BJ (cell line): ENCODE measurements around the gene ATP8B4. TPM values are rescaled to one million over a fixed set of nuclear protein-coding genes. Genes with fewer than 3 reads are reported as not detected.

Source experiments
- CTCF ChIA-PET: fragments of 350-600 bp; formaldehyde crosslinking; extraction: SDS; loops from one replicate; lab custom pipeline; 2021; ENCODE audit warnings: antibody characterized with exemption, inconsistent platforms; lab: Yijun Ruan, JAX
- POLR2A ChIA-PET: fragments of 300-600 bp; sonication (Branson Sonifier 250); formaldehyde crosslinking; extraction: SDS; loops from one replicate; lab custom pipeline; 2021; ENCODE audit warnings: antibody characterized with exemption; lab: Charles Lee
- DNase-seq: peaks from one replicate; pipeline ENCODE4 v3.0.0-alpha.2; 2011; ENCODE audit warnings: low read depth
- H3K27me3 ChIP-seq: 2 replicates; pipeline ENCODE4 v1.6.0; 2011; ENCODE audit warnings: low read length; ENCODE audit not compliant: control insufficient read depth, insufficient read depth
- H3K36me3 ChIP-seq: 2 replicates; pipeline ENCODE4 v1.5.1; 2011; ENCODE audit warnings: low read length; ENCODE audit not compliant: control insufficient read depth, insufficient read depth
- H3K4me3 ChIP-seq: 2 replicates; pipeline ENCODE4 v1.5.1; 2011; ENCODE audit warnings: low read depth, mild to moderate bottlenecking, control low read depth, low read length
- polyA plus RNA-seq: library from polyadenylated mRNA; depleted of rRNA; stranded (reverse); fragments of >200 nt; gene quantifications from 2 replicates; pipeline ENCODE4 v1.2.3, GENCODE V29; 2011
- TF ChIP-seq, protein P1 (sequence below): IDR thresholded peaks from 2 replicates; pipeline ENCODE4 v1.5.1; 2011; ENCODE audit warnings: low read depth, mild to moderate bottlenecking, control low read depth, inconsistent platforms, low read length, moderate library complexity; ENCODE audit not compliant: insufficient read depth

ATP8B4 gene
- polyA plus RNA-seq, 1 experiment = 0.23 TPM

DNA sequence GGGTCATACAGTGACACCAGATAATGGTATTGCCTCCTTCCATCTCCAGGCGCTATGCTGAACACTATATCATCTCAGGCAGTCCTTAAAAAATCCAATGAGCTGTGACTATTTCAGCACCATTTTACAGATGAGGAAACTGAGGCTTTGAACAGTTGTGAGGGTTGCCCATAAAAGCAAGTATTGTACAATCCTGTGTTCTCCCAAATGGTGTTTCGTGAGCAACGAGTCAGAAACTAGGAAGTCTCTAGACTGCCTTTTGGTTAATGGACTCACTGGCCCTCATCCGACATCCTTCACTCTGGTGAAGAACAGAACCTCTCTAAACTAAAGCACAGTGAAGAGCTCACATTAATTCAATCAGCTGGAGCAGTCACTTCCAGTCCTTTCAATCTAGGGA, 61.8 kb downstream of the ATP8B4 start:
- ChIA-PET POLR2A (interaction anchor here (0.5 kb wide), 1 partner anchor 845 kb away, joined by 3 read pairs; no protein-coding TSS in a partner anchor), CTCF (interaction anchor here (0.7 to 0.8 kb wide), 3 partner anchors 65 to 674 kb away, joined by 3 to 4 read pairs (median 3); no protein-coding TSS in a partner anchor)

DNA sequence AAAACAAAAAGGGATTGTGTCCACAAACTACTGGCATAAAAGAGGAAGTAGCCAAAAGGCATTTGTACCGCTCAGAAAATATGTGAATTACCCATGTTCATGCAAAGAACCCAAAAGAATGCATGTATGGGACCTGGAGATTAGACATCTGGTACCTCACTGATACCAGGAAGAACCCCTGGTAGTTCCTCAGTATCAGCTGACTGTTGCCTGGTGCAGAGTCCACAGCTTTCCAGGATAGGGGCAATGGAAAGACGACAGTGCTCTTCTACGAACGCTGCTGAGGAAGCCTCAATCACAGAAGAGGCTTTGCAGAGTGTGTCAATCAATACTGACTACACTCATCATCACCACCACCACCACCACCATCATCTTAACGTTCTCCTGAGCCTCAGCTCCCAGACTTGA, 63.3 kb downstream of the ATP8B4 start:
- Histone ChIP-seq H3K4me3 (no peak overlapping the region), H3K36me3 (no peaks in the 10 kb centered on the region), H3K27me3 (no peaks in the 10 kb centered on the region)
- ChIA-PET CTCF (interaction anchor here (0.6 to 1.5 kb wide), 4 partner anchors 153 to 634 kb away, joined by 3 to 5 read pairs (median 4); no protein-coding TSS in a partner anchor), POLR2A (interaction anchor here (0.5 kb wide), 1 partner anchor 96 kb away, joined by 3 read pairs; no protein-coding TSS in a partner anchor)
- DNase-seq = no peak
- TF ChIP-seq, protein P1, sequence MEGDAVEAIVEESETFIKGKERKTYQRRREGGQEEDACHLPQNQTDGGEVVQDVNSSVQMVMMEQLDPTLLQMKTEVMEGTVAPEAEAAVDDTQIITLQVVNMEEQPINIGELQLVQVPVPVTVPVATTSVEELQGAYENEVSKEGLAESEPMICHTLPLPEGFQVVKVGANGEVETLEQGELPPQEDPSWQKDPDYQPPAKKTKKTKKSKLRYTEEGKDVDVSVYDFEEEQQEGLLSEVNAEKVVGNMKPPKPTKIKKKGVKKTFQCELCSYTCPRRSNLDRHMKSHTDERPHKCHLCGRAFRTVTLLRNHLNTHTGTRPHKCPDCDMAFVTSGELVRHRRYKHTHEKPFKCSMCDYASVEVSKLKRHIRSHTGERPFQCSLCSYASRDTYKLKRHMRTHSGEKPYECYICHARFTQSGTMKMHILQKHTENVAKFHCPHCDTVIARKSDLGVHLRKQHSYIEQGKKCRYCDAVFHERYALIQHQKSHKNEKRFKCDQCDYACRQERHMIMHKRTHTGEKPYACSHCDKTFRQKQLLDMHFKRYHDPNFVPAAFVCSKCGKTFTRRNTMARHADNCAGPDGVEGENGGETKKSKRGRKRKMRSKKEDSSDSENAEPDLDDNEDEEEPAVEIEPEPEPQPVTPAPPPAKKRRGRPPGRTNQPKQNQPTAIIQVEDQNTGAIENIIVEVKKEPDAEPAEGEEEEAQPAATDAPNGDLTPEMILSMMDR = no peak

More for the DNA sequence above, 61.8 kb downstream of the ATP8B4 start:
- Histone ChIP-seq H3K27me3 (no peaks in the 10 kb centered on the region), H3K36me3 (no peaks in the 10 kb centered on the region), H3K4me3 (no peak overlapping the region)
- no peak for DNase-seq
- TF ChIP-seq, protein P1 = no peak

DNA sequence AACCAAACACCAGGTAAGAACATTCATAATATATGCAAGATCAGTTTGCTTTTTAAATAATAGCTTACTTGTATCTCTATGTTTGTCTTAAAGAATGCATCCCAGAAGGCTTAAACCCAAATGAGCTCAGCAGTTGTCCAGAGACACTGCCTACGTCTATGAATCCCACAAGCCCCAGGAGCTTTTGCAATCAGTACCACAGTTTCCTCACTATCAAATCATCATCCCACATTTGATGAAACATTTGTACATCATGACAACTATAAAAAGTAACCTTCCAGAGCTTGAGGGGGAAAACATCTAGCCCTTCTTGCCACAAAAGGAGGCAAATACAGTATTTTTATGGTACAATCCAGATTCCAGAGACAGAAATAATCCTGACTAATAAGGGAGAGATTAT, 63.7 kb downstream of the ATP8B4 start:
- peak; percentile 51 for DNase-seq
- Histone ChIP-seq H3K36me3 (no peaks in the 10 kb centered on the region), H3K27me3 (no peaks in the 10 kb centered on the region), H3K4me3 (no peak overlapping the region)
- POLR2A ChIA-PET = interaction anchor here (0.5 kb wide), 1 partner anchor 96 kb away, joined by 3 read pairs; no protein-coding TSS in a partner anchor
- CTCF ChIA-PET = interaction anchor here (0.6 to 1.5 kb wide), 5 partner anchors 23 to 633 kb away, joined by 3 to 5 read pairs (median 3); no protein-coding TSS in a partner anchor
- TF ChIP-seq, protein P1 = no peak

DNA sequence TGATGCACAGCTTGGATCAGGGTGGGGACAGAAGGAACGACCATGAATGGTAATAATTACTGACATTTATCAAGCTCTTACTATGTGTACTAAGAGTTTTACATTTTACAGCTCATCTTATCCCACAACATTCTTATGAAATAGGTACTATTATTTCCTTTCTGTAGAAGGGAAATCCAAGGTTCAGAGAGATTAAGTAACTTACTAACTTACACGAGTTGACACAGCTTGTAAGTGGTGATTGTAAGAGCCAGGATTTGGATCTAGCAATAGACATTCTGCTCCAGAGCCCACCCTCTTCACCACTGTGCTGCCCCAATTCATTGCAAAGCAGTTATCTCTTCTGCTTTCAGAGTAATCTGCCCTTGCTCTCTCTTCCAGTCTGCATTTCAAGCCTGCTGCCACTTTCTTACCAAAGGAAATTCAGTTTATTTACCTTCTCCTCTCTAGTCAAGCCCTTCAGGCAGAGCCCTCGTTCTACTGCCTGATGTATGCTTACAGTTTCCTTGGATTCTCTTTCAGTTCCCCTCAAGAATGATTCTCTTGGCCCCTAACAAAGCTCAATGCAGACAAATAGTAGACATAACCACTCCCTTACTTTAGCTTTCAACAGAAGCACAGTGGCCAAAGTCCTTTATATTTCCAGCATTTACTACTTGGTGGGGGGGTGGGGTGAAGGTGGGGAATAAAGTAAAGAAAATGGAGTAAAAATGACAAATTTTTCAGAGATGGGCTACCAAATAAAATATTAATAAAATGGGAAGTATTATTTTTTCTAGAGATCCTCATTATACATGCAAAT, 65.8 kb downstream of the ATP8B4 start:
- no peak for DNase-seq
- Histone ChIP-seq H3K36me3 (no peaks in the 10 kb centered on the region), H3K27me3 (no peaks in the 10 kb centered on the region), H3K4me3 (no peak overlapping the region)
- TF ChIP-seq, protein P1 = no peak
- POLR2A ChIA-PET = no interaction called here
- CTCF ChIA-PET = interaction anchor here (0.7 to 3.3 kb wide), 11 partner anchors 10 to 1096 kb away, joined by 3 to 23 read pairs (median 5); partner anchors contain the start of gene FGF7

DNA sequence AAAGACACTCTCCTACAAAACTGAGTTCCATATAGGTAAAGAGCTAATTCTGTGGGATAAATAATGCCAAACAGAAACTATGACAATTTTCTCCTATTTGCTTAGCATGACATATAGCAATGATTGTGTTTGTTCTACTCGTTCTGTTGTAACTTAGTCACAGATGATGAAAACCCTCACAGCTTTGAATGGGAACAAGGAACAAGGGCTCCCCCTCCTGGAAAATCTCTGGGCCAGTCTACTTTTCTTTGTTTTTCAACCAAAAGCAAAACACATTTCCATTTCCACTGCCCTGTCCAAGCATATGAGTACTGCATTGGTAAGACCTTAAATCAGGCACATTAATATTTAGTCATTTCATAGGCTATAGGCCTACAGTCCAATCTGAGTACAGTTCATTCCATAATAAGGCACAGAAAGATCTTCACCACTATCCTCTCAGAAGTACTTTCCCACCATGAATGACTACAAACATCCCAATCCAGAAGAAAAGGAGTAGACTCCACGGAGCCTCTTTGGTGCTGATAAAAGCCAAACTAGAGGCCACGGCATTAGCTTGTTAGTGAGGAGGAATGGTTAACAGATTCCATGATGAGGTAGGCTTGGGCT, 67.1 kb downstream of the ATP8B4 start:
- Histone ChIP-seq H3K36me3 (no peaks in the 10 kb centered on the region), H3K4me3 (no peak overlapping the region), H3K27me3 (no peaks in the 10 kb centered on the region)
- TF ChIP-seq, protein P1 = peak; percentile 78
- ChIA-PET CTCF (interaction anchor here (0.7 to 3.3 kb wide), 22 partner anchors 8 to 1190 kb away, joined by 3 to 23 read pairs (median 5); partner anchors contain the start of genes COPS2 and FGF7), POLR2A (interaction anchor here (0.6 kb wide), 1 partner anchor 199 kb away, joined by 3 read pairs; no protein-coding TSS in a partner anchor)
- DNase-seq = peak; percentile 28
